Measurements from ENCODE around the gene MPRIP.

The MPRIP gene

GRCh38 chr17:17022011-17022410 lies 20.2 kb upstream of the MPRIP start:
- CTCF ChIA-PET: interaction anchor here (1.3 kb wide), 1 partner anchor 21 kb away, joined by 5 read pairs; no protein-coding TSS in a partner anchor
- POLR2A ChIA-PET: no interaction called here
- DNase-seq (ENCODE audit: low read depth, low spot score): no peak
- H3K4me3 ChIP-seq (ENCODE audit: low read depth, low read length): no peak overlapping the region
- TF ChIP-seq, protein P1, sequence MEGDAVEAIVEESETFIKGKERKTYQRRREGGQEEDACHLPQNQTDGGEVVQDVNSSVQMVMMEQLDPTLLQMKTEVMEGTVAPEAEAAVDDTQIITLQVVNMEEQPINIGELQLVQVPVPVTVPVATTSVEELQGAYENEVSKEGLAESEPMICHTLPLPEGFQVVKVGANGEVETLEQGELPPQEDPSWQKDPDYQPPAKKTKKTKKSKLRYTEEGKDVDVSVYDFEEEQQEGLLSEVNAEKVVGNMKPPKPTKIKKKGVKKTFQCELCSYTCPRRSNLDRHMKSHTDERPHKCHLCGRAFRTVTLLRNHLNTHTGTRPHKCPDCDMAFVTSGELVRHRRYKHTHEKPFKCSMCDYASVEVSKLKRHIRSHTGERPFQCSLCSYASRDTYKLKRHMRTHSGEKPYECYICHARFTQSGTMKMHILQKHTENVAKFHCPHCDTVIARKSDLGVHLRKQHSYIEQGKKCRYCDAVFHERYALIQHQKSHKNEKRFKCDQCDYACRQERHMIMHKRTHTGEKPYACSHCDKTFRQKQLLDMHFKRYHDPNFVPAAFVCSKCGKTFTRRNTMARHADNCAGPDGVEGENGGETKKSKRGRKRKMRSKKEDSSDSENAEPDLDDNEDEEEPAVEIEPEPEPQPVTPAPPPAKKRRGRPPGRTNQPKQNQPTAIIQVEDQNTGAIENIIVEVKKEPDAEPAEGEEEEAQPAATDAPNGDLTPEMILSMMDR (IDR thresholded peaks at IDR 0.05; ENCODE audit: insufficient read depth, low read length, missing control alignments): no peak

- CTCF ChIA-PET: no interaction called here
Measured at GRCh38 chr17:17022456-17022855, 19.8 kb upstream of the MPRIP start.

GRCh38 chr17:17024778-17025300 lies 17.4 kb upstream of the MPRIP start:
- no peak for DNase-seq (ENCODE audit: low read depth, low spot score)
- H3K4me3 ChIP-seq (ENCODE audit: low read depth, low read length): no peak overlapping the region
- ChIA-PET POLR2A (no interaction called here), CTCF (no interaction called here)
- TF ChIP-seq, protein P1 (IDR thresholded peaks at IDR 0.05; ENCODE audit: insufficient read depth, low read length, missing control alignments): no peak

More at GRCh38 chr17:17022456-17022855, 19.8 kb upstream of the MPRIP start:
- no peak overlapping the region for H3K4me3 ChIP-seq (ENCODE audit: low read depth, low read length)
- no peak for DNase-seq (ENCODE audit: low read depth, low spot score)
- POLR2A ChIA-PET: no interaction called here
- TF ChIP-seq, protein P1 (IDR thresholded peaks at IDR 0.05; ENCODE audit: insufficient read depth, low read length, missing control alignments): no peak

- TF ChIP-seq, protein P1 (IDR thresholded peaks at IDR 0.05; ENCODE audit: insufficient read depth, low read length, missing control alignments): no peak
- ChIA-PET CTCF (no interaction called here), POLR2A (interaction anchor here (0.7 kb wide), 1 partner anchor 9 kb away, joined by 3 read pairs; no protein-coding TSS in a partner anchor)
- H3K4me3 ChIP-seq (ENCODE audit: low read depth, low read length): no peak overlapping the region
- no peak for DNase-seq (ENCODE audit: low read depth, low spot score)
Measured at GRCh38 chr17:17025621-17026020, 16.6 kb upstream of the MPRIP start.

GRCh38 chr17:17026163-17026562 lies 16.1 kb upstream of the MPRIP start:
- H3K4me3 ChIP-seq (ENCODE audit: low read depth, low read length): no peak overlapping the region
- CTCF ChIA-PET: interaction anchor here (2.2 kb wide), 1 partner anchor 116 kb away, joined by 10 read pairs; no protein-coding TSS in a partner anchor
- TF ChIP-seq, protein P1 (IDR thresholded peaks at IDR 0.05; ENCODE audit: insufficient read depth, low read length, missing control alignments): no peak
- DNase-seq (ENCODE audit: low read depth, low spot score): no peak
- POLR2A ChIA-PET: no interaction called here

DNA sequence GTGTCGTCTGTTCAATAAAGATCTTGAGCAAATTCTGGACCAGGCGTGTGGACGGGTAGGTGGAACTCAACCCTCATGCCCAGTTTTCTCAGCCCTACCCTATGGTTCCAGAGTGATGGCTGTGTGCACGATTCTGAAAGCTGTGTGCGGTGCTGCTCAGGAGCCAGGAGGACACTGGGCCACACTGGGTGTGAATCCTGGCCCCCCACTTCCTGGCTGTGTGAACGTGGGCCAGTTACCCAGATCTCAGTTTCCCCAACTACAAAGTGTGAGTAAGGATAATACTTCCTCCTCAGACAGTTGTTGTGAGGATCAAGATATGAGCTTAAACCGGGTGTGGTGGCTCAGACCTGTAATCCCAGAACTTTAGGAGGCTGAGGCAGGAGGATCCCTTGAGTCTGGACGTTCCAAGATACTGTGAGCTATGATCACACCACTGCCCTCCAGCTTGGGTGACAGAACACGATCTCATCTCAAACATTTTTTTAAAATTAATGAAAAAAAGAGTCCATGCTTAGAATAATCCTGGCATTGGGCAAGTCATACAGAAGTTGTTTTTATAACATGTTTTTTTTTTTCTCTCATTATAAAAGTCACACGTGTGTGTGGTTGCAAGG lies 14.7 kb upstream of the MPRIP start:
- no peak for DNase-seq (ENCODE audit: low read depth, low spot score)
- ChIA-PET POLR2A (interaction anchor here (0.5 kb wide), 1 partner anchor 41 kb away, joined by 3 read pairs; no protein-coding TSS in a partner anchor), CTCF (interaction anchor here (0.9 to 2.2 kb wide), 4 partner anchors 9 to 115 kb away, joined by 3 to 10 read pairs (median 4); no protein-coding TSS in a partner anchor)
- no peak overlapping the region for H3K4me3 ChIP-seq (ENCODE audit: low read depth, low read length)
- TF ChIP-seq, protein P1 (IDR thresholded peaks at IDR 0.05; ENCODE audit: insufficient read depth, low read length, missing control alignments): no peak

All from AG04449 (cell line).